NCI-H524 (cell line): Measurements from ENCODE around the gene CCR1.

Source experiments
- DNase-seq, 2 experiments: peaks; one replicate each; lab custom pipeline; 2025; lab: John Stamatoyannopoulos, UW

Gene CCR1

GRCh38 chr3:46208167-46208704 lies at the start of gene CCR1:
TSS of gene CCR1 (minus strand) at chr3:46208313. CDS start at chr3:46204313, 4,000 bp downstream.
- peak in 1 of 2 experiments; percentile 3 for DNase-seq

DNA sequence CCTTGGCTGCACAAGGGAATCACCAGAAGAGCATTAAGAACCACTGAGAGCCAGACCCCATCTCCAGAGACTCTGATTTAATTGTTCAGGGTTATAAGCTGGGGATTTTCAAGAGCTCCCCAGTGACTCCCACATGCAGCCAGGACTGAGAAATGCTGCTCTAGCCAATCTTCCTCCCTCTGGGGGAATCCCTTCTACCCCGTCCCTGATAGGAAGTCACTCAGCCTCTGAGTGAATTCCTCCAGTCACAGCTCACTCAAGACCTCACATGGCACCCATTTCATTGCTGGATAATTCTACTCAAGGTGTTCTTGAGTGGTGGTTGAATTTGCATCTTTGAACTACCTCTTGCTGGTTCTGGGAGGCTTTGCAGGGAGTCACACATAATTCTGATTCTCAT lies 44.9 kb upstream of the CCR1 start:
- no peak for DNase-seq

GRCh38 chr3:46245146-46245545 lies 37.0 kb upstream of the CCR1 start:
- no peak for DNase-seq

- no peak for DNase-seq
Measured at GRCh38 chr3:46243560-46243959, 35.4 kb upstream of the CCR1 start.

GRCh38 chr3:46242120-46242519 lies 34.0 kb upstream of the CCR1 start, which contains the start of gene CCR3:
TSS of gene CCR3 (plus strand) at chr3:46242460. CDS start at chr3:46265159, 22,699 bp downstream.
- DNase-seq, result no peak

DNA sequence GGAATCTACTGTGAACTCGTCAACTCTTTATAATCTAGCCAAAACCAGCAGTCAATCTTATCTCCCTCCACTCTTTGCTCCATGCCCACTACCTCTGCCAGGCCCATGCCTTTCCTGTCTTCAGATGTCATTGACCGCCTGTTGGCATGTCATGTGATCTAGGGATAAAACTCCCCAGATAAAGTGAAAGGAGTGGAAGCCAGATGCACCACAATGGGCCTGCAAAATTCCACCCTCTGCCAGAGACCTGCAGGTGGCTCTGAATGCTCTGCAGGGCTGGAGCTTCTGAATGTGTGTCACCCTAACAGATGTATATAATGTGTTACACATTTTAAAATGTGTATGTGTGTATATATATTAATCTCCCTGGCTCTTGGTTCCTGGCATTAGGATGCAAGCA lies 31.8 kb upstream of the CCR1 start:
- DNase-seq, result no peak

DNA sequence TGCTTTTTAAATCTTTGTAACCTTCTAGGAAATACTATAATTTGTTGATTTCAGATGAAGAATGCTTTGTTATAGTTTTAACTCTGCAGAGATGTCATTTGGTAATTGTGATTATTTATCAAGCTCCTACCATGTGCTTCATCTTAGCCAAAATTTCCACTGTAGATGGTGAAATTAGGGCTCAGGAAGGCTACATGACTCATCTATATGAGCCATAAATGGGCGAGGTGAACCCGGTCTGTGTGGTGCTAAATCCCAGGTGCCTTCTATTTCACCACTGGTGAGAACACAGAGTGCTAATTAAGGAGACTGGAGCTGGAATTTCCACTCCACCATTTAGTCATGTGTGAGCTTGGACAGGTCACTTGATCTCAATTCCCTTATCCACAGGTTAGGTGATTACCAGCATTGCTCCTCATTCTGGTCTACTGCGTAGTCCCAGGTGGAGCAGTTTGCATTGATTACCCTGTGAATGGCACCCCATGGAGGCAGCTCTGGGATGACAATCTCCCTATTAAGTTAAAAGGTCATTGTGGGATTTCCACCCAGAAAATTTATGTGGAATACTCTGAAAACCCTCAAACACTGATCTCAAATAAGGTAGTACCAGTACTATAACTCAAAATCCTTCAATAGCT lies 31.3 kb upstream of the CCR1 start:
- DNase-seq, result no peak

GRCh38 chr3:46238386-46238785 lies 30.3 kb upstream of the CCR1 start:
- DNase-seq, result no peak

DNA sequence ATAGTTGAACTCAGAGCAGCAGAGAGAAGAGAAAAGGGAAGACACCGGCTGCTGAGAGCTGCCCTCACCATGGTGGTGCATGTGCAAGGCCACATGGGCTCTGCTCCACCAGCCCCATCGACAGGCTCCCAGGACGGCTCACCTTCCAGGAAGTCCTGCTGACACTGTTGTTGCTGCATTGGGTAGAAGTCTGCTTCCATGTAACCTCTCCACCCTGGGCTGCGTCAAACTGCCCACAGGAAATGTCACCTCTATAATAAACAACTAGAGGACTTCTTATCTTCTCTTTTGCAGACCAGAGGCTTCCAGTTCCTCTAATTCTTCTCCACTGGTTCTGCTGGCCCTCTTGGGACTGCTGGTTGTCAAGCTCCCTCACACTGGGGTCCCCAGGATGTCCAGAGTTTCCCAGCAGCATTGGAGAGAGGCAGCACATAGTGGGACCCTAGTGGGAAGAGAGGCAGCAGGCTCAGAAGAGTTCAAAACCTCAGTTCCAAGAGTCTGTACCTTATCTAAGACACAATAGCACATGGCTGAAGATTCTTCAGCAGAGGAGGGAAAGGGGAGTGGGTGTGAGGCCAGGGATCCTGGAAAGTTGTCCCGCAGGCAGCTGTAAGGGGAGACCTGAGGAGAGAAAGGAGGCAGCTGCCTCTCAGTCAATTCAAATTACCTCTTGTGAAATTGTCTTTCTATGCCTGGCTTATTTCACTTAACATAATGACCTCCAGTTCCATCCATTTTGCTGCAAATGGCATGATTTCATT lies 28.4 kb upstream of the CCR1 start:
- no peak for DNase-seq

DNA sequence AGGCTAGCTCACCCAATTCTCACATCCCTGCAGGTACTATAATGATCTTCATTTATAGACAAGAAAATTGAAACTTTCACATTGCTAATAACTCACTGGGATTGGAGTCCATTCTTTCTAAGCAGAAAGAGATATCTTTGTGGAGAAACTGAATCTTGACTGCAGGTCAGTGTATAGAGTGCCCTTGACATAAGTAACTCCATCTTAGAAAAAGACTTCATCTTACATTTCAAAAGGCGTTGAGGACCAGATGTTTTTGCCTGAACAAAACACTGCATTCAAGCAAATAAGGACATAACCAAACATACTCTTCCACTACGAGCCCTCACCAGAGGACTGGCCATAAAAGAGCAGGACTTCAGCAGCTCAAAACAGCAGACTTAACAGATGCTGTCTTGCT lies 27.3 kb upstream of the CCR1 start:
- DNase-seq, result peak in 1 of 2 experiments; percentile 32

DNA sequence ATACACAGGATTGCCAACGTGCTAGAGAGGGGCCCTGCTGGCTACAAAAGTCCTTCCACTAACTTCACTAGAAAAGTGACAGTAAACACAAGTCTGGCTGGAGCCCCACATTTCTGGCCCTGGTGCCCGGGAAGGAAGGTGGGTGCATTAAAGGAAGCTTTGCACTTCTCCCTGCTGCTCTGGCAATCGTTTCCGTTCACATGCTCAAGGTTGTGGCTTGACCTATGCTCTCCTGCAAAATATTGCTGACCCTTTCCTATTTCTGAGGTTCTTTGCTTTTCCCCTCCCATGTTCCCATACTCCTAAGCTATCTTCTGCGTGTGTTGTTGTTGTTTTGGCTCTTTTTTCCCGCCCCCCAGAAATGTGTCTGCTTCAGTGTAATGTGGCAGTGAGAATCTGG lies 25.1 kb upstream of the CCR1 start:
- no peak for DNase-seq

- no peak for DNase-seq
Measured at GRCh38 chr3:46231323-46231722, 23.2 kb upstream of the CCR1 start.

GRCh38 chr3:46228260-46229242 lies 20.4 kb upstream of the CCR1 start:
- peak in 1 of 2 experiments; percentile 49 for DNase-seq

- DNase-seq, result no peak
Measured at GRCh38 chr3:46222435-46223161, 14.5 kb upstream of the CCR1 start.

GRCh38 chr3:46221938-46222337 lies 13.8 kb upstream of the CCR1 start:
- no peak for DNase-seq

- no peak for DNase-seq
Measured at GRCh38 chr3:46221391-46221790, 13.3 kb upstream of the CCR1 start.

DNA sequence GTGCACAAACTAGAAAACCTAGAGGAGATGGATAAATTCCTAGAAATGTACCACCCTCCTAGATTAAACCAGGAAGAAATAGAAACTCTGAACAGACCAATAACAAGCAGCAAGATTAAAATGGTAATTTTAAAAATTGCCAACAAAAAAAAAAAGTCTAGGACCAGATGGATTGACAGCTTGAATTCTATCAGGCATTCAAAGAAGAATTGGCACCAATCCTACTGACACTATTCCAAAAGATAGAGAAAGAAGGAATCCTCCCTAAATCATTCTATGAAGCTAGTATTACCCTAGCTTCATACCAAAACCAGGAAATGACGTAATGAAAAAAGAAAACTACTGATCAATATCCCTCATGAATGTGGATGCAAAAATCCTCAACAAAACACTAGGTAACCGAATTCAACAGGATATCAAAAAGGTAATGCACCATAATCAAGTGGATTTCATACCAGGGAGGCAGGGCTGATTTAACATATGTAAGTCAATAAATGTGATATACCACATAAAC lies 10.1 kb upstream of the CCR1 start:
- DNase-seq, result no peak

- no peak for DNase-seq
Measured at GRCh38 chr3:46215810-46216414, 7.8 kb upstream of the CCR1 start.

- DNase-seq, result peak in 1 of 2 experiments; percentile 20
Measured at GRCh38 chr3:46214751-46215352, 6.7 kb upstream of the CCR1 start.

GRCh38 chr3:46213201-46213600 lies 5.1 kb upstream of the CCR1 start:
- no peak for DNase-seq
